ENCODE results near the gene NDC80. TPM values are rescaled to one million over a fixed set of nuclear protein-coding genes. Genes with fewer than 3 reads are reported as not detected.

Gene NDC80
- total RNA-seq, 1 donor, result 8.6 TPM

DNA sequence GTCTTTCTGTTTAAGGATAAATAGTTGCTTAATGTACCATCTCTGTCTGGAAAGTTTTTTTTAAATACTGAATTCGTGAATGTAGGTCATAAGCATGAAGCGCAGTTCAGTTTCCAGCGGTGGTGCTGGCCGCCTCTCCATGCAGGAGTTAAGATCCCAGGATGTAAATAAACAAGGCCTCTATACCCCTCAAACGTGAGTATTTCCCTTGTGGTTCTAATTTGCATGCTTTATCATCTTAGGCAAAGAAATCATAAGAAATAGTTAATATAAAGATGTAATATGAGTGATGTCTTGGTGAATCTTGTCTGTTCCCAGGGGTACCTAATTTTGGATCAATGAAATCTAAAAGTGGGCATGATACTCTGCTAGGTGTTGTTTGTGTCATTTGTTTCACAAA is 1.5 kb downstream of the NDC80 start:
- no peaks in the 10 kb centered on the region for H3K9me3 ChIP-seq (ENCODE audit: low read depth, low read length)
- H3K4me1 ChIP-seq (ENCODE audit: insufficient read depth, low read length), result peaks cover 34% of the 10 kb centered on the region
- no peaks in the 10 kb centered on the region for H3K27me3 ChIP-seq (ENCODE audit: insufficient read depth, low read length)
- no peak overlapping the region for H3K4me3 ChIP-seq (ENCODE audit: low read length)

DNA sequence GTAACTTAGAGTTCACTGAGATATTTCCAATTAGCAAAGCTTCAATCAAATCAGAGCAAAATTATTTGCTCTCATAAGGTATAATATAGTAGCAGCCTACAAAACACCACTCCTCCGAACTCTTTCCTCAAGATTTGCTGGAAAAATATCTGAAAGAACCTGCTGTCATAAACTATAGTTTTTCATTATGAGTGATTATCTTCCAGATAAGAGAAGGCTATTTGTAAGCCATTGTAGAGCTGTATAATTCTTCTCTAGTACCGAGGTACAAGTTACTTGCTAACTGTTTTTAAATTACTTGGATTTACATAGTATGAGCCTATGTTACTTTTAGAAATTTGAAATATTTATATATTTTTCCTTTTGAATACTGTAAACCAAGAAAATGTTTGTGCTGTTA is 2.1 kb downstream of the NDC80 start:
- Histone ChIP-seq H3K27me3 (ENCODE audit: insufficient read depth, low read length) (no peaks in the 10 kb centered on the region), H3K9me3 (ENCODE audit: low read depth, low read length) (no peaks in the 10 kb centered on the region), H3K4me3 (ENCODE audit: low read length) (no peak overlapping the region), H3K4me1 (ENCODE audit: insufficient read depth, low read length) (peaks cover 34% of the 10 kb centered on the region)

DNA sequence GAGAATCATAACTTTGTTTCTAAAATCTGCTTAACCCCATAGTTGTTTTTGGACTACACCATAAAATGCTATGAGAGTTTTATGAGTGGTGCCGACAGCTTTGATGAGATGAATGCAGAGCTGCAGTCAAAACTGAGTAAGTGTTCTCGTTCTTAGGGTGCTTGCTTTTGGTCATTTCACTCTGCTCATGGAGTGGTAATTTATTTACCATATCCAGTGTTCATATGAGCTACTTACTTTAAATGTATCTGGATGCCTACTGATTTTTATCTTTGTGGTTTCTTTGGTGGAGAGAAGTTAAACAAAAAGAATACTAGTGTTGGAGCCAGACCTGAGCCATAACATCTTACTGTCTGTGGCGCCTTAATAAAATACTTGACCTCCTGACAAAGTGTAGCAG is 16.4 kb downstream of the NDC80 start:
- Histone ChIP-seq H3K9me3 (ENCODE audit: low read depth, low read length) (no peaks in the 10 kb centered on the region), H3K4me3 (ENCODE audit: low read length) (no peak overlapping the region), H3K27me3 (ENCODE audit: insufficient read depth, low read length) (no peaks in the 10 kb centered on the region), H3K4me1 (ENCODE audit: insufficient read depth, low read length) (peaks cover 10% of the 10 kb centered on the region)

DNA sequence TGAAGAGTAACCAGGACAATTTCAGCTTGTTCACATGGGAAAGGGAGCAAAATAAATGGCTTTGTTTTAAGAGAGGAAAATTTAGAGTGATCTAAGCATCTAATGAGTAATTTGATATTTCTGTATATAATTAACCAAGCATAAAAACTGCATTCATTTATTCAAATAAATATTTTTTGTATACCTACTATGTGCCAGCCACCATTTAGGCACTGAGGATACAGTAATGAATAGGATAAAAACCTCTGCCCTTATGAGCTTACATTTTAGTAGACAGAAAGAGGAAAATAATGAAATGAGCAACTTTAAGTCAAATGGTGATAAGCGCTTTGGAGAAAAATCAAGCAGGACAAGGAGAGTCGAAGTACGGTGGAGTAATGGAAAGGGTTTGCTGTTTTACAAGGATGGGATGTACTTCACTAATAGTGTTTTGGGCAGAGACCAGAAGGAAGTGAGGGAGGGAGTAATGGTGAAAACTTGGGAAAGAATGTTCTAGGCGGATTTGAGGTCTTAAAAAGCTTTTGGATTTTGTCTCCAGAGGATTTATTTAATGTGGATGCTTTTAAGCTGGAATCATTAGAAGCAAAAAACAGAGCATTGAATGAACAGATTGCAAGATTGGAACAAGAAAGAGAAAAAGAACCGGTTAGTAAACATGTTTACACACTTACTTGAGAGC is 17.4 kb downstream of the NDC80 start:
- H3K4me1 ChIP-seq (ENCODE audit: insufficient read depth, low read length), result peaks cover 10% of the 10 kb centered on the region
- H3K9me3 ChIP-seq (ENCODE audit: low read depth, low read length), result no peaks in the 10 kb centered on the region
- H3K4me3 ChIP-seq (ENCODE audit: low read length), result no peak overlapping the region
- no peaks in the 10 kb centered on the region for H3K27me3 ChIP-seq (ENCODE audit: insufficient read depth, low read length)

DNA sequence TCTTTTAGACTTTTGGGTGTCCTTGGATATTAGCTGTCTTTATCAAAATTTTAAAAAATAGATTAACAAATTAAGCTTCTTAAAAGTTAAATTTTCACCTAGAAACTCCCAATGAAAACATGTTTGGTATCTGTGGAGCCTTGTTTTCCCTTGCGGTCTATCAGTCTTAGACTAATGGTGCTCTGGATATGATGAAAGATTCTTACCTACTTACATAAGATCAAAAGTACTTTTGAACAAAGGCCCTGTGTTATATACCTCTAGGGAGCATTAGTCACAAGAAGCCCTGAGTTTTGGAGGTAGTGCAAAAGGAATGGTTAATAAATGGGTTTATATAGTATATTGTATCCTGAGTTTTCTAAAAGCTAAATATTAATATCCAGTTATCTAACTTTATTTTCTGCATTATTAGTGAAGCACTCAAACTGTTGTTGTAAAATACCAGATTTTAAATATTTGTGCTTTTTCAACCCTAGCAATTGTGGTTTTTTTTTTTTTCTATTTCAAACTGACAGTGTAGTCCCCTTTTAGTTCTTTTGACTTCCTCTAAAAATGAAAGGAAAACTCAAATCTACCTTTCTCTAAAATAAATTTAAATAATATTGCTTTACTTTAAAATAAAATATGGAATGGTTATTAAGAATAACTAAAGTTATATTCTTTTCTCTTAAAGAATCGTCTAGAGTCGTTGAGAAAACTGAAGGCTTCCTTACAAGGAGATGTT is 18.1 kb downstream of the NDC80 start:
- no peak overlapping the region for H3K4me3 ChIP-seq (ENCODE audit: low read length)
- no peaks in the 10 kb centered on the region for H3K27me3 ChIP-seq (ENCODE audit: insufficient read depth, low read length)
- peaks cover 10% of the 10 kb centered on the region for H3K4me1 ChIP-seq (ENCODE audit: insufficient read depth, low read length)
- H3K9me3 ChIP-seq (ENCODE audit: low read depth, low read length), result no peaks in the 10 kb centered on the region

DNA sequence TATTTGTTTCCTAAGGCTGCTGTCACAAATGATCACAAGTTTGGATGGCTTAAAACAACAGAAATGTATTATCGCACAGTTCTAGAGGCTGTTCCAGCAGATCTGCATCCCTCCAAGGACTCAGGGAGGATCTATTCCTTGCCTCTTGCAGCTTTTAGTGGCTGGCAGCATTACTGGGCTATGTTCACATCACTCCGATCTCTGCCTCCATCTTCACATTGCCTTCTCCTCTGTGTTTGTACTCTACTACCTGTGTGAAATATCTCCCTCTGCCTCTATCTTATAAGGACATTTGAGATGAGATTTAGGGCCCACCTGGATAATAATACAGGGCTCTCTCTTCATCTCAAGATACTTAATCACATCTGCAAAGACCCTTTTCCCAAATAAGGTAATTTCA is 18.9 kb downstream of the NDC80 start:
- peaks cover 10% of the 10 kb centered on the region for H3K4me1 ChIP-seq (ENCODE audit: insufficient read depth, low read length)
- H3K4me3 ChIP-seq (ENCODE audit: low read length), result no peak overlapping the region
- no peaks in the 10 kb centered on the region for H3K9me3 ChIP-seq (ENCODE audit: low read depth, low read length)
- H3K27me3 ChIP-seq (ENCODE audit: insufficient read depth, low read length), result no peaks in the 10 kb centered on the region

DNA sequence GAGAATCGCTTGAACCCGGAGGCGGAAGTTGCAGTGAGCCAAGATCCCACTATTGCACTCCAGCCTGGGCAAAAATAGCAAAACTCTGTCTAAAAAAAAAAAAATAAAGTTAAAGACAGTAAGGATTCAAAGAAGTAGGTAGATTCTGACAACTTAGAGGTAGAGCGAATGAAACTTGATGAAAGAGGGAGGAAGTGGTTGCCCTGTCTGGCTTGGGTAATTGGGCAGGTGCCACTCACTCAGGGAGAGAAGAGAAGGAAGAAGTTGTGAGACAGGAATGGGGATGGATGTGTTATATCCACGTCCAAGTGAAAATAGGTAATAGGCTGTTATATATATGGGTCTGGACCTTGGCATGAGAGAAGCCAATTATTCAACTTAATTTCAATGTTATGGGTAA is 26.3 kb downstream of the NDC80 start:
- no peaks in the 10 kb centered on the region for H3K27me3 ChIP-seq (ENCODE audit: insufficient read depth, low read length)
- no peak overlapping the region for H3K4me3 ChIP-seq (ENCODE audit: low read length)
- H3K4me1 ChIP-seq (ENCODE audit: insufficient read depth, low read length), result peaks cover 6% of the 10 kb centered on the region
- no peaks in the 10 kb centered on the region for H3K9me3 ChIP-seq (ENCODE audit: low read depth, low read length)

DNA sequence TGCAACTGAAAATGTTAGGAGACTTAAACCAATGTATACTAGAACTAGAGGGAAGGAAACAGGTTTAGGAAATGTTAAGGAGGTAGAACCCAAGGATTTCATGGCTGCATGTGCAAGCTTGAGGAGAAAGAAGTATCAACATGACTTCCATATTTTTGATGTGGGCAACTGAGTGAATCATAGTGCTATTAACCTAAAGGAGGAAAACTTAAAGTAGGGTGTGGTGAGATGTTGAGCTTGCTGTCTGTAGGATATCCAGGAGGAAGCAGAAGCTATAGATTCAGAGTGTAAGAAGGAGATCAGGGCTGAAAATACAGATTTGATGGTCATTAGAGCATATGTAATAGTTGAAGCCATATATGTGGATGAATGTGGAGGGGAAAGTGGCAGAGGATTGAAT is 31.5 kb downstream of the NDC80 start:
- Histone ChIP-seq H3K27me3 (ENCODE audit: insufficient read depth, low read length) (no peaks in the 10 kb centered on the region), H3K4me3 (ENCODE audit: low read length) (no peak overlapping the region), H3K4me1 (ENCODE audit: insufficient read depth, low read length) (peaks cover 6% of the 10 kb centered on the region)

DNA sequence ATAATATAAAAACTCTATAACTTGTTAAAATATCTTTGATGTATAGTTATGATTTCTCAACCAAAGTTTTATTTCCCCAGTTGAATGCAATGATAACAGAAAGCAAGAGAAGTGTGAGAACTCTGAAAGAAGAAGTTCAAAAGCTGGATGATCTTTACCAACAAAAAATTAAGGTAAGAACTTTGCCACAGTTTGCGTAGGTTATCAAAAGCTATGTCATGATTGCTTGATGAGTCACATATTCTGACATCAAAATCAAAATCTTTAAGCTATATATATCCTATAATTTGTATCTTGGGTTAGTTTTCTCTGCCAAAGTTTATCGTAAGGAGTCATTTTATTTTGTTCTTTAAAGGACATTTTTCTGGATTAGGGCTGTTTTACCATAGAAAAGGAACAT is 35.0 kb downstream of the NDC80 start:
- Histone ChIP-seq H3K27me3 (ENCODE audit: insufficient read depth, low read length) (no peaks in the 10 kb centered on the region), H3K4me1 (ENCODE audit: insufficient read depth, low read length) (peaks cover 6% of the 10 kb centered on the region), H3K9me3 (ENCODE audit: low read depth, low read length) (no peaks in the 10 kb centered on the region), H3K4me3 (ENCODE audit: low read length) (no peak overlapping the region)

More for the DNA sequence above, 31.5 kb downstream of the NDC80 start:
- no peaks in the 10 kb centered on the region for H3K9me3 ChIP-seq (ENCODE audit: low read depth, low read length)

DNA sequence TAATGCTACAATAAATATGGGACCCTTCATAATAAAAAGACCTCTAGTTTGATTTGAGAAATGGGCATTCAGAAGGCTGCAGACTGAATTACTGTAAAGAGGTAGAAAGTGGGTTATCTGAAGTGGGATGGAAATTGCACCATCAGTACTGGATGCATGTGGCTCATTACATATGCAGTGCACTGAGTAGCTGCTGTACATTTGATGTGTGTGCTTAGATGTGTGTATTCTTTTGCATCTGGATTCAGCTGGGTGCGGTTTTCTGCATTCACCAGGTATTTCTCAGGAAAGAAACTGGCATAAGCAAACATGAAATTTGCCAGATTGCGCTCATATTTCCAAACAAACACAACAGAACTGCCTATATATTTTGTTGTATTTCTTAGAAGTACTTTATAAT is 38.2 kb downstream of the NDC80 start:
- no peaks in the 10 kb centered on the region for H3K27me3 ChIP-seq (ENCODE audit: insufficient read depth, low read length)
- H3K4me3 ChIP-seq (ENCODE audit: low read length), result no peak overlapping the region

DNA sequence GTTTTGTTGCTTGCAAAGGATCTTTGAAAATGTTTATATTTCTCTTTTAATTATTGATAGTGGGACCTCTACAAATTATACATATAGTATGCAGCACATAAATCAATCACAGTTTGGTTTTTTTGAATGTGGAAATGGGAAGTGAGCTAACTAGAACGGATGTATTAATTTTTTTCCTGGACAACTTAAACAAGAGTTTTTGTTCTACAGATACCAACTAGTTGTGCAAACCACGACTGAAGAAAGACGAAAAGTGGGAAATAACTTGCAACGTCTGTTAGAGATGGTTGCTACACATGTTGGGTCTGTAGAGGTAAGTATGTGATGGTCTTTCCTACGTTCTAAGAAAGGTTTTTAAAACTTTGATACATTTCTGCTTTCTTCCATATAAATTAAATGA is 39.2 kb downstream of the NDC80 start:
- Histone ChIP-seq H3K4me1 (ENCODE audit: insufficient read depth, low read length) (no peaks in the 10 kb centered on the region), H3K9me3 (ENCODE audit: low read depth, low read length) (no peaks in the 10 kb centered on the region)

More for the DNA sequence above, 38.2 kb downstream of the NDC80 start:
- Histone ChIP-seq H3K4me1 (ENCODE audit: insufficient read depth, low read length) (peaks cover 6% of the 10 kb centered on the region), H3K9me3 (ENCODE audit: low read depth, low read length) (no peaks in the 10 kb centered on the region)

DNA sequence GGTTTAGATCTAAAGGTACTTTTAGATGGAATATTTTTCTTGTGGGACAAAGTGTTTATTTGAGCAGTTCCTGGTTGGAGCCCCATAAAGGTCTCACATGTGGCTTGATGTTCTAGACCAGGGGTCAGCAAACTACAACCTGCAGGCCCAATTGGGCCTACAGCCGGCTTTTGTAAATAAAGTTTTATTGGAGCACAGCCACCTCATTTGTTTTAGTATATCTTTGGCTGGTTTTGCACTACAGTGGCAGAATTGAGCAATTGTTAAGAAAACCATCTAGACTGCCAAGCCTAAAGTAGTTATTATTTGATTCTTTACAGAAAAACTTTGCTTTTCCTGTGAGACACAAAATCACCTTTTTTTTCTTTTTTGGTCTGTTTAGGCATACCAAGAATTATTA is 41.6 kb downstream of the NDC80 start:
- no peaks in the 10 kb centered on the region for H3K9me3 ChIP-seq (ENCODE audit: low read depth, low read length)
- no peaks in the 10 kb centered on the region for H3K4me1 ChIP-seq (ENCODE audit: insufficient read depth, low read length)
- H3K27me3 ChIP-seq (ENCODE audit: insufficient read depth, low read length), result no peaks in the 10 kb centered on the region
- H3K4me3 ChIP-seq (ENCODE audit: low read length), result no peak overlapping the region

More for the DNA sequence above, 39.2 kb downstream of the NDC80 start:
- Histone ChIP-seq H3K4me3 (ENCODE audit: low read length) (no peak overlapping the region), H3K27me3 (ENCODE audit: insufficient read depth, low read length) (no peaks in the 10 kb centered on the region)

DNA sequence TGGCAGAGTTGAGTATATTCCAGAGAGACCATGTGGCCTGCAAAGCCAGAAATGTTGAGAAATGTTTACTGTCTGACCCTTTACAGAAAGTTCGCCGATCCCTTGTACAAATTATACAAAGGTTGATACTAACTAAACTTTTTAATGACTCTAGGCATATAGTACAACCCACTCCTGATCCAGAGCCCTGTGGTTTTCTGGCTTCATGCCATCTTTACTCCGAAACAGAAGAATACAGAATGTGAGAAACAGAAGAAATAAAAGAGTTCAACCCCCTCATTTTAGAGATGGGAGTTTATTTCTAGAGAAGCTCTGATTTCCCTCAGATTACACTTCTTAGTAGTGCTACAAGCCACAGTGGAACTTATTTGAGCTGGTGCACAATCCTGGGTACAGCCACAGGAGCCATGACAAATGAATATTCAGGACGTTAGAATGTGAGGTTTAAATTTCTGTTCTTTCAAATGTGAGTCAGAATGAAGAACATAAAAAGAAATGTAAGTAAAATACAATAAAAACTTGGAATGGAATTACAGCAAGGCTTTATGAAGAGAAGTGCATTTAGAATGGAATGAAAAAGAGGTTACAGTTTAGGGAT is 46.1 kb downstream of the NDC80 start:
- H3K4me3 ChIP-seq (ENCODE audit: low read length), result no peak overlapping the region
- no peaks in the 10 kb centered on the region for H3K9me3 ChIP-seq (ENCODE audit: low read depth, low read length)
- H3K4me1 ChIP-seq (ENCODE audit: insufficient read depth, low read length), result no peaks in the 10 kb centered on the region
- no peaks in the 10 kb centered on the region for H3K27me3 ChIP-seq (ENCODE audit: insufficient read depth, low read length)

DNA sequence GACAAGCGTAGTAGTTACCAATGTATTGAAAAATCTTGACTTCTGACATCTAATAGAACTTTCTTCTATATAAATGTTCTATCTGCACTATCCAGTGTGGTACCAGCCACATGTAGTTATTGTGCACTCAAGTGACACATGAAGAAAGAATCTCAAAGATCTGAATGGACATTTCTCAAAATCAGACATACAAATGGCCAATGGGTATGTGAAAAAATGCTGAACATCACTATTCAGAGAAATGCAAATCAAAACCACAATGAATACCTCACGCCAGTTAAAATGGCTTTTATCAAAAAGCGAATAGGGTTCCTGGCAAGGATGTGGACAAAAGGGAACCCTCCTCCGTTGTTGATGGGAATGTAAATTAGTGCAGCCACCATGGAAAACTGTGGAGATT is 46.7 kb downstream of the NDC80 start:
- Histone ChIP-seq H3K9me3 (ENCODE audit: low read depth, low read length) (no peaks in the 10 kb centered on the region), H3K4me1 (ENCODE audit: insufficient read depth, low read length) (no peaks in the 10 kb centered on the region), H3K4me3 (ENCODE audit: low read length) (no peak overlapping the region), H3K27me3 (ENCODE audit: insufficient read depth, low read length) (no peaks in the 10 kb centered on the region)

DNA sequence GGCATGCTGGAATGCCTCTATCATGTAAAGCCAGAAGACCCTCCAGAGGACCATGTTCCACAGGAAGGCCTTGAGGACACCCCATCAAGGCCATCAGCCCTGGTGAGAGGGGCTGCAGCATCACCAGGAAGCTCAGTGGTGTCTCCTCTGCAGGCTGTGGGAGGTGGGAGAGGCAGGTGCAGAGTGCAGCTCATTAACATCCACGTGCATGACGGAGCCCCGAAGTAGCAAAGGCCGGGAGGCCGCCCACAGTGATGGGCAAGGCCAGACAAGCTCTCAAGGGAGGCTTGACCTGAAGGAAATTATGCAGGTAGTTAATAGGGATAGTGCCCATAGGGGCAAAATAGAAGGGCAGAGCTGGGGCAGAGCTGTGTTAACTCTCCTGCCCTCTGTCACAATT is 53.9 kb downstream of the NDC80 start:
- Histone ChIP-seq H3K9me3 (ENCODE audit: low read depth, low read length) (no peaks in the 10 kb centered on the region), H3K4me3 (ENCODE audit: low read length) (no peak overlapping the region), H3K4me1 (ENCODE audit: insufficient read depth, low read length) (peaks cover 3% of the 10 kb centered on the region), H3K27me3 (ENCODE audit: insufficient read depth, low read length) (no peaks in the 10 kb centered on the region)
